ENCODE measurements around the gene ARHGEF28.

DNA sequence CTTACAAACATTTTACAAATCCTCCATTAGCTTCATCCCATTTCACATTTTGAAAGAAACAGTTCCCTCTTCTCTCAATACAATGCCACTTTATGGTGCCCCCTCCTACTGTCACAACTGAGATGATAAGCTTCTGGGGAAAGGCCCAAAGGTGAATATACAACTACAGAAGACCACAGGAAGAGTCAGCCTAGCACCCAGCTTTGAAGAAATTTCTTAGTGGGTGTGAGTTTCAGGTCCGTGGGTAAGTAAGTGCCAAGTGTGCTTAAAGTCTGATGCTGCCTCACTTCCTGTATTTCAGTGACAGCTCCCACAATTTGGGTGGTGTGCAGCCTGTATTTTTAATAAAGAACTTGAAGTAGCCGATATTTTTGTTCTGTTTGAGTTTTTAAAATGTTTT, 68.1 kb downstream of the ARHGEF28 start:
- no peak for TF ChIP-seq POLR2A (IDR thresholded peaks at IDR 0.05; ENCODE audit: low read depth, low read length)
- no peak for TF ChIP-seq POLR2AphosphoS5 (IDR thresholded peaks at IDR 0.05; ENCODE audit: low read depth, low read length)
